Fibroblast of villous mesenchyme (primary cell): Measurements from ENCODE around the gene TACC2. TPM values are rescaled to one million over a fixed set of nuclear protein-coding genes. Genes with fewer than 3 reads are reported as not detected.

Experiments used
- DNase-seq: peaks from one replicate; pipeline ENCODE4 v3.0.0-alpha.2; 2010; ENCODE audit warnings: low read depth
- H3K4me3 ChIP-seq: 2 replicates; pipeline ENCODE4 v1.5.1; 2011; ENCODE audit warnings: low read depth, mild to moderate bottlenecking, low read length
- total RNA-seq: library from RNA; depleted of rRNA; stranded (reverse); fragments of >200 nt; gene quantifications from 2 replicates; pipeline ENCODE4 v1.2.3, GENCODE V29; 2012
- TF ChIP-seq, protein P1 (sequence below): IDR thresholded peaks from 2 replicates; pipeline ENCODE4 v1.5.1; 2012; ENCODE audit warnings: low read depth, mild to moderate bottlenecking, low read length; ENCODE audit not compliant: insufficient read depth

TACC2 gene
- total RNA-seq, 1 donor = 5.6 TPM

- TF ChIP-seq, protein P1, sequence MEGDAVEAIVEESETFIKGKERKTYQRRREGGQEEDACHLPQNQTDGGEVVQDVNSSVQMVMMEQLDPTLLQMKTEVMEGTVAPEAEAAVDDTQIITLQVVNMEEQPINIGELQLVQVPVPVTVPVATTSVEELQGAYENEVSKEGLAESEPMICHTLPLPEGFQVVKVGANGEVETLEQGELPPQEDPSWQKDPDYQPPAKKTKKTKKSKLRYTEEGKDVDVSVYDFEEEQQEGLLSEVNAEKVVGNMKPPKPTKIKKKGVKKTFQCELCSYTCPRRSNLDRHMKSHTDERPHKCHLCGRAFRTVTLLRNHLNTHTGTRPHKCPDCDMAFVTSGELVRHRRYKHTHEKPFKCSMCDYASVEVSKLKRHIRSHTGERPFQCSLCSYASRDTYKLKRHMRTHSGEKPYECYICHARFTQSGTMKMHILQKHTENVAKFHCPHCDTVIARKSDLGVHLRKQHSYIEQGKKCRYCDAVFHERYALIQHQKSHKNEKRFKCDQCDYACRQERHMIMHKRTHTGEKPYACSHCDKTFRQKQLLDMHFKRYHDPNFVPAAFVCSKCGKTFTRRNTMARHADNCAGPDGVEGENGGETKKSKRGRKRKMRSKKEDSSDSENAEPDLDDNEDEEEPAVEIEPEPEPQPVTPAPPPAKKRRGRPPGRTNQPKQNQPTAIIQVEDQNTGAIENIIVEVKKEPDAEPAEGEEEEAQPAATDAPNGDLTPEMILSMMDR = no peak
- H3K4me3 ChIP-seq = no peak overlapping the region
- DNase-seq = no peak
Measured at GRCh38 chr10:122191936-122192541, 203.1 kb downstream of the TACC2 start.

GRCh38 chr10:122194251-122194650 is 205.3 kb downstream of the TACC2 start:
- TF ChIP-seq, protein P1 = no peak
- no peak overlapping the region for H3K4me3 ChIP-seq
- no peak for DNase-seq

GRCh38 chr10:122196218-122196617 is 207.3 kb downstream of the TACC2 start:
- no peak for DNase-seq
- TF ChIP-seq, protein P1 = no peak
- H3K4me3 ChIP-seq = no peak overlapping the region

DNA sequence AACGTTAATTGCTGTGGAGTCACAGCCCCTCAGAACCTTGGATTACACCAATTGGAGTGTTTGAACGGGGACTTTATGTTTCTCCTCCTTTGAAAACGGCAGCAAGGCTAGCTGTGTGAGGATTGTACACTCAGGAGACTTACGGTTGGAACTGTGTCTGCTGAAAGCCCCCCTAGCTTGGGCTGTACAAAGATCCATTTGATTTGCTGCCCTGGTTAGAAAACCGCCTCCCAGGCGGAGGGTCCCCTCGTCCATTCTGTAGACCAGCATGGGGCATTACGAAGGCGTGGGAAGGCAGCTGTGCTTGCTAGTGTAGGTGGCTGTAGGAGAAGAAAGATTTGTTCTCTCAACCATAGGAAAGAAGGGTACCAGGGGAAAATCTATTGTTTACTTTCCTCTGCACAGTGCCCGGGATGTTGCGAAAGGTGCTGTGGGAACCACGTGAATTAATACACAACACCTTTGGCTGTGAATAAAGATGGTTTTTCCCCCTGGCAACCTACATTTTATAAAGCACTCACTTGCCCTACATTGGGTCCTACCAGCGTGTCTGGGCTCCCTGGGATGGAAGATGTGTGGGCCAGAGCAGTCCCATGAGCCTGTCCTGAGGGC is 208.8 kb downstream of the TACC2 start:
- no peak for DNase-seq
- no peak overlapping the region for H3K4me3 ChIP-seq
- TF ChIP-seq, protein P1 = no peak

- no peak for DNase-seq
- H3K4me3 ChIP-seq = no peak overlapping the region
- TF ChIP-seq, protein P1 = no peak
Measured at GRCh38 chr10:122198631-122199030, 209.7 kb downstream of the TACC2 start.

- TF ChIP-seq, protein P1 = no peak
- no peak overlapping the region for H3K4me3 ChIP-seq
- no peak for DNase-seq
Measured at GRCh38 chr10:122199070-122199469, 210.1 kb downstream of the TACC2 start.
